Measurements from ENCODE around the gene TRMT11. TPM values are rescaled to one million over a fixed set of nuclear protein-coding genes. Genes with fewer than 3 reads are reported as not detected.

The TRMT11 gene
- total and polyA plus RNA-seq, 2 of the 13 experiments (the other 11 are each of a cell fraction or from before 2014, with no cell fraction given), result 42.2 to 81.9 TPM

GRCh38 chr6:125953502-125953875, 32.9 kb upstream of the TRMT11 start (continued):
- TF ChIP-seq ZNF503 (CRISPR knock-in tag; IDR thresholded peaks at IDR 0.05) (no peak), NFYC (CRISPR knock-in tag; IDR thresholded peaks at IDR 0.05) (no peak), ZNF431 (CRISPR knock-in tag; IDR thresholded peaks at IDR 0.05; ENCODE audit: borderline replicate concordance, low read depth) (no peak), ZBTB2 (CRISPR knock-in tag; IDR thresholded peaks at IDR 0.05; ENCODE audit: low read depth) (no peak), PAWR (CRISPR knock-in tag; IDR thresholded peaks at IDR 0.05; ENCODE audit: borderline replicate concordance) (no peak), STAG1 (CRISPR knock-in tag; IDR thresholded peaks at IDR 0.05) (peak; percentile 100), ZNF562 (CRISPR knock-in tag; IDR thresholded peaks at IDR 0.05; ENCODE audit: borderline replicate concordance) (no peak; the same call in 1 of the 2 replicates), ZNF230 (CRISPR knock-in tag; IDR thresholded peaks at IDR 0.05) (0 out of 2 replicates have a peak, but pooled peaks have one; percentile 40), HCFC1 (IDR thresholded peaks at IDR 0.05; ENCODE audit: low read depth, low read length) (no peak), ZNF205 (CRISPR knock-in tag; IDR thresholded peaks at IDR 0.05) (no peak), ZFP37 (CRISPR knock-in tag; IDR thresholded peaks at IDR 0.05; ENCODE audit: borderline replicate concordance) (no peak), U2AF2 (IDR thresholded peaks at IDR 0.05; ENCODE audit: low read depth, low read length) (no peak), ZNF556 (CRISPR knock-in tag; IDR thresholded peaks at IDR 0.05; ENCODE audit: borderline replicate concordance) (no peak; the same call in 1 of the 2 replicates), MAZ (IDR thresholded peaks at IDR 0.05; ENCODE audit: borderline replicate concordance, low read depth, low read length) (no peak), MAZ (CRISPR knock-in tag; IDR thresholded peaks at IDR 0.05; ENCODE audit: low read depth) (no peak), SETDB1 (CRISPR knock-in tag; IDR thresholded peaks at IDR 0.05; ENCODE audit: borderline replicate concordance) (no peak), GLMP (CRISPR knock-in tag; IDR thresholded peaks at IDR 0.05; ENCODE audit: borderline replicate concordance) (no peak), KDM3A (CRISPR knock-in tag; IDR thresholded peaks at IDR 0.05; ENCODE audit: low read depth) (peak; percentile 70; the same call in 1 of the 2 replicates), RARA (CRISPR knock-in tag; IDR thresholded peaks at IDR 0.05) (no peak), ZSCAN29 (CRISPR knock-in tag; conservative IDR thresholded peaks at IDR 0.05) (no peak), ZSCAN5A (CRISPR knock-in tag; IDR thresholded peaks at IDR 0.05; ENCODE audit: borderline replicate concordance) (no peak), ZNF263 (CRISPR knock-in tag; IDR thresholded peaks at IDR 0.05) (no peak; the same call in 1 of the 2 replicates), ZSCAN31 (CRISPR knock-in tag; IDR thresholded peaks at IDR 0.05; ENCODE audit: low read depth) (no peak), NCOA5 (CRISPR knock-in tag; IDR thresholded peaks at IDR 0.05) (no peak), ZBTB7A (CRISPR knock-in tag; IDR thresholded peaks at IDR 0.05) (no peak), FOXC1 (CRISPR knock-in tag; IDR thresholded peaks at IDR 0.05; ENCODE audit: borderline replicate concordance) (peak; percentile 66; the same call in 1 of the 2 replicates)
- TF ChIP-seq, protein P1, sequence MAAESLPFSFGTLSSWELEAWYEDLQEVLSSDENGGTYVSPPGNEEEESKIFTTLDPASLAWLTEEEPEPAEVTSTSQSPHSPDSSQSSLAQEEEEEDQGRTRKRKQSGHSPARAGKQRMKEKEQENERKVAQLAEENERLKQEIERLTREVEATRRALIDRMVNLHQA (CRISPR knock-in tag; IDR thresholded peaks at IDR 0.05), result no peak

Data from HepG2 (cell line).